Measurements from ENCODE around the gene POMT1.
A peak's percentile ranks its signal among the peaks of the same experiment; 100 is the strongest.

The POMT1 gene

DNA sequence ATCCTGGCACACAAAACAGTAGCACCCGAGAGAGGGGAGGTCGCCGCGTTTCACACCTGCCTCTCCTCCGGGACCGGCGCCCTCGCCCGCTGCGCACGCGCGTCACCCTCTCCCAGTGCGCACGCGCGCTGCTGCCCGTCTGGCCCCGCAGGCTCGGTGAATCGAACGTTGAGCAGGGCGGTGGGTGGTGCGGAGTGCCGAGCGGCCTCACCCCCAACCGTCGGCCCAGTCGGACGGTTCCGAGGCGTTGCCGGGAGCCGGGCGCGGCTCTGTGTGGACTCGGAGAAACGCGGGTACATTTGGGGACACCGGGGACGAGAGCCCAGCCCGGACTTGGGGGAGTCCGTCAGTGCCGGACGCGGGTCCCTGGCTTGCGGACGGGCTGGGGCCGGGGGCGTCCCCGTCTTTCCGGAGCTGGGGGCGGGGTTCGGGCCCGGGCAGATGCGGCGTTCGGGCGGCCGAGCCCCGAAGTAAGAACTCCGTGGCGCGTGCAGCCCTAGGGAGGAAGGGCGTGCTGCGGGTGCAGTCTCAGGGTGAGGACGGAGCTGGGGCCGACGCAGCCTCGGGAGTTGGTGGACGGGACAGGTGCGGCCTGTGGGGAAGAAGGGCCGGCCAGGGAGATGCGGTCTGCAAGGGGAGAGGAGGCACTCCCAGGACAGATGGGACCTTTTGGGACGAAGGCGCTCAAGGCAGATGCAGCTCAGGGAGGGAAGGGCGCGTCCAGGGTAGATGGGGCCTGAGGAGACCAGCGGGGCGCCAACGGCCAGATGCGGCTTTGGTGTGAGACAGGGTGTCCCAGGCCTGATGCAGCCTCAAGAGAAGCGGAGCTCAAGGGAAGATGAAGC, at the start of gene POMT1 (continued):
- TF ChIP-seq, protein P1, sequence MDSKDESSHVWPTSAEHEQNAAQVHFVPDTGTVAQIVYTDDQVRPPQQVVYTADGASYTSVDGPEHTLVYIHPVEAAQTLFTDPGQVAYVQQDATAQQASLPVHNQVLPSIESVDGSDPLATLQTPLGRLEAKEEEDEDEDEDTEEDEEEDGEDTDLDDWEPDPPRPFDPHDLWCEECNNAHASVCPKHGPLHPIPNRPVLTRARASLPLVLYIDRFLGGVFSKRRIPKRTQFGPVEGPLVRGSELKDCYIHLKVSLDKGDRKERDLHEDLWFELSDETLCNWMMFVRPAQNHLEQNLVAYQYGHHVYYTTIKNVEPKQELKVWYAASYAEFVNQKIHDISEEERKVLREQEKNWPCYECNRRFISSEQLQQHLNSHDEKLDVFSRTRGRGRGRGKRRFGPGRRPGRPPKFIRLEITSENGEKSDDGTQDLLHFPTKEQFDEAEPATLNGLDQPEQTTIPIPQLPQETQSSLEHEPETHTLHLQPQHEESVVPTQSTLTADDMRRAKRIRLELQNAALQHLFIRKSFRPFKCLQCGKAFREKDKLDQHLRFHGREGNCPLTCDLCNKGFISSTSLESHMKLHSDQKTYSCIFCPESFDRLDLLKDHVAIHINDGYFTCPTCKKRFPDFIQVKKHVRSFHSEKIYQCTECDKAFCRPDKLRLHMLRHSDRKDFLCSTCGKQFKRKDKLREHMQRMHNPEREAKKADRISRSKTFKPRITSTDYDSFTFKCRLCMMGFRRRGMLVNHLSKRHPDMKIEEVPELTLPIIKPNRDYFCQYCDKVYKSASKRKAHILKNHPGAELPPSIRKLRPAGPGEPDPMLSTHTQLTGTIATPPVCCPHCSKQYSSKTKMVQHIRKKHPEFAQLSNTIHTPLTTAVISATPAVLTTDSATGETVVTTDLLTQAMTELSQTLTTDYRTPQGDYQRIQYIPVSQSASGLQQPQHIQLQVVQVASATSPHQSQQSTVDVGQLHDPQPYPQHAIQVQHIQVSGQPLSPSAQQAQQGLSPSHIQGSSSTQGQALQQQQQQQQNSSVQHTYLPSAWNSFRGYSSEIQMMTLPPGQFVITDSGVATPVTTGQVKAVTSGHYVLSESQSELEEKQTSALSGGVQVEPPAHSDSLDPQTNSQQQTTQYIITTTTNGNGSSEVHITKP (tag by site-specific recombination; IDR thresholded peaks at IDR 0.05) = peak; percentile 71
- TF ChIP-seq, protein P2, sequence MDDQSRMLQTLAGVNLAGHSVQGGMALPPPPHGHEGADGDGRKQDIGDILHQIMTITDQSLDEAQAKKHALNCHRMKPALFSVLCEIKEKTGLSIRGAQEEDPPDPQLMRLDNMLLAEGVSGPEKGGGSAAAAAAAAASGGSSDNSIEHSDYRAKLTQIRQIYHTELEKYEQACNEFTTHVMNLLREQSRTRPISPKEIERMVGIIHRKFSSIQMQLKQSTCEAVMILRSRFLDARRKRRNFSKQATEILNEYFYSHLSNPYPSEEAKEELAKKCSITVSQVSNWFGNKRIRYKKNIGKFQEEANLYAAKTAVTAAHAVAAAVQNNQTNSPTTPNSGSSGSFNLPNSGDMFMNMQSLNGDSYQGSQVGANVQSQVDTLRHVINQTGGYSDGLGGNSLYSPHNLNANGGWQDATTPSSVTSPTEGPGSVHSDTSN (CRISPR knock-in tag; IDR thresholded peaks at IDR 0.05) = peak; percentile 94
- TF ChIP-seq ZSCAN23 (tag by site-specific recombination; IDR thresholded peaks at IDR 0.05) (no peak), ZNF114 (tag by site-specific recombination; IDR thresholded peaks at IDR 0.05) (no peak), ZNF664 (tag by site-specific recombination; IDR thresholded peaks at IDR 0.05) (no peak), ZNF132 (tag by site-specific recombination; IDR thresholded peaks at IDR 0.05; ENCODE audit: borderline replicate concordance) (no peak), ZNF214 (tag by site-specific recombination; IDR thresholded peaks at IDR 0.05; ENCODE audit: borderline replicate concordance) (no peak), ZBTB8A (tag by site-specific recombination; IDR thresholded peaks at IDR 0.05) (peak; percentile 56), SCRT2 (tag by site-specific recombination; IDR thresholded peaks at IDR 0.05) (no peak), BCL11B (tag by site-specific recombination; IDR thresholded peaks at IDR 0.05; ENCODE audit: low read depth) (no peak), ZNF660 (tag by site-specific recombination; IDR thresholded peaks at IDR 0.05) (0 out of 2 replicates have a peak, but pooled peaks have one; percentile 85), ZNF561 (tag by site-specific recombination; IDR thresholded peaks at IDR 0.05; ENCODE audit: borderline replicate concordance) (peak; percentile 89), OVOL3 (tag by site-specific recombination; IDR thresholded peaks at IDR 0.05) (no peak), ZBTB48 (tag by site-specific recombination; IDR thresholded peaks at IDR 0.05) (peak; percentile 61), ZNF76 (tag by site-specific recombination; IDR thresholded peaks at IDR 0.05; ENCODE audit: borderline replicate concordance, low read depth) (peak; percentile 55; the same call in 1 of the 2 replicates), ZBTB17 (tag by site-specific recombination; IDR thresholded peaks at IDR 0.05) (peak; percentile 100), ZNF221 (tag by site-specific recombination; IDR thresholded peaks at IDR 0.05; ENCODE audit: borderline replicate concordance) (no peak)
- TF ChIP-seq, protein P3, sequence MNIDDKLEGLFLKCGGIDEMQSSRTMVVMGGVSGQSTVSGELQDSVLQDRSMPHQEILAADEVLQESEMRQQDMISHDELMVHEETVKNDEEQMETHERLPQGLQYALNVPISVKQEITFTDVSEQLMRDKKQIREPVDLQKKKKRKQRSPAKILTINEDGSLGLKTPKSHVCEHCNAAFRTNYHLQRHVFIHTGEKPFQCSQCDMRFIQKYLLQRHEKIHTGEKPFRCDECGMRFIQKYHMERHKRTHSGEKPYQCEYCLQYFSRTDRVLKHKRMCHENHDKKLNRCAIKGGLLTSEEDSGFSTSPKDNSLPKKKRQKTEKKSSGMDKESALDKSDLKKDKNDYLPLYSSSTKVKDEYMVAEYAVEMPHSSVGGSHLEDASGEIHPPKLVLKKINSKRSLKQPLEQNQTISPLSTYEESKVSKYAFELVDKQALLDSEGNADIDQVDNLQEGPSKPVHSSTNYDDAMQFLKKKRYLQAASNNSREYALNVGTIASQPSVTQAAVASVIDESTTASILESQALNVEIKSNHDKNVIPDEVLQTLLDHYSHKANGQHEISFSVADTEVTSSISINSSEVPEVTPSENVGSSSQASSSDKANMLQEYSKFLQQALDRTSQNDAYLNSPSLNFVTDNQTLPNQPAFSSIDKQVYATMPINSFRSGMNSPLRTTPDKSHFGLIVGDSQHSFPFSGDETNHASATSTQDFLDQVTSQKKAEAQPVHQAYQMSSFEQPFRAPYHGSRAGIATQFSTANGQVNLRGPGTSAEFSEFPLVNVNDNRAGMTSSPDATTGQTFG (tag by site-specific recombination; IDR thresholded peaks at IDR 0.05; ENCODE audit: borderline replicate concordance) = no peak
- TF ChIP-seq, protein P4, sequence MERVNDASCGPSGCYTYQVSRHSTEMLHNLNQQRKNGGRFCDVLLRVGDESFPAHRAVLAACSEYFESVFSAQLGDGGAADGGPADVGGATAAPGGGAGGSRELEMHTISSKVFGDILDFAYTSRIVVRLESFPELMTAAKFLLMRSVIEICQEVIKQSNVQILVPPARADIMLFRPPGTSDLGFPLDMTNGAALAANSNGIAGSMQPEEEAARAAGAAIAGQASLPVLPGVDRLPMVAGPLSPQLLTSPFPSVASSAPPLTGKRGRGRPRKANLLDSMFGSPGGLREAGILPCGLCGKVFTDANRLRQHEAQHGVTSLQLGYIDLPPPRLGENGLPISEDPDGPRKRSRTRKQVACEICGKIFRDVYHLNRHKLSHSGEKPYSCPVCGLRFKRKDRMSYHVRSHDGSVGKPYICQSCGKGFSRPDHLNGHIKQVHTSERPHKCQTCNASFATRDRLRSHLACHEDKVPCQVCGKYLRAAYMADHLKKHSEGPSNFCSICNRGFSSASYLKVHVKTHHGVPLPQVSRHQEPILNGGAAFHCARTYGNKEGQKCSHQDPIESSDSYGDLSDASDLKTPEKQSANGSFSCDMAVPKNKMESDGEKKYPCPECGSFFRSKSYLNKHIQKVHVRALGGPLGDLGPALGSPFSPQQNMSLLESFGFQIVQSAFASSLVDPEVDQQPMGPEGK (tag by site-specific recombination; IDR thresholded peaks at IDR 0.05) = peak; percentile 80
- TF ChIP-seq, protein P5, sequence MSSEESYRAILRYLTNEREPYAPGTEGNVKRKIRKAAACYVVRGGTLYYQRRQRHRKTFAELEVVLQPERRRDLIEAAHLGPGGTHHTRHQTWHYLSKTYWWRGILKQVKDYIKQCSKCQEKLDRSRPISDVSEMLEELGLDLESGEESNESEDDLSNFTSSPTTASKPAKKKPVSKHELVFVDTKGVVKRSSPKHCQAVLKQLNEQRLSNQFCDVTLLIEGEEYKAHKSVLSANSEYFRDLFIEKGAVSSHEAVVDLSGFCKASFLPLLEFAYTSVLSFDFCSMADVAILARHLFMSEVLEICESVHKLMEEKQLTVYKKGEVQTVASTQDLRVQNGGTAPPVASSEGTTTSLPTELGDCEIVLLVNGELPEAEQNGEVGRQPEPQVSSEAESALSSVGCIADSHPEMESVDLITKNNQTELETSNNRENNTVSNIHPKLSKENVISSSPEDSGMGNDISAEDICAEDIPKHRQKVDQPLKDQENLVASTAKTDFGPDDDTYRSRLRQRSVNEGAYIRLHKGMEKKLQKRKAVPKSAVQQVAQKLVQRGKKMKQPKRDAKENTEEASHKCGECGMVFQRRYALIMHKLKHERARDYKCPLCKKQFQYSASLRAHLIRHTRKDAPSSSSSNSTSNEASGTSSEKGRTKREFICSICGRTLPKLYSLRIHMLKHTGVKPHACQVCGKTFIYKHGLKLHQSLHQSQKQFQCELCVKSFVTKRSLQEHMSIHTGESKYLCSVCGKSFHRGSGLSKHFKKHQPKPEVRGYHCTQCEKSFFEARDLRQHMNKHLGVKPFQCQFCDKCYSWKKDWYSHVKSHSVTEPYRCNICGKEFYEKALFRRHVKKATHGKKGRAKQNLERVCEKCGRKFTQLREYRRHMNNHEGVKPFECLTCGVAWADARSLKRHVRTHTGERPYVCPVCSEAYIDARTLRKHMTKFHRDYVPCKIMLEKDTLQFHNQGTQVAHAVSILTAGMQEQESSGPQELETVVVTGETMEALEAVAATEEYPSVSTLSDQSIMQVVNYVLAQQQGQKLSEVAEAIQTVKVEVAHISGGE (tag by site-specific recombination; conservative IDR thresholded peaks at IDR 0.05; ENCODE audit: low read depth) = peak; percentile 32; the same call in 1 of the 2 replicates
- TF ChIP-seq, protein P6, sequence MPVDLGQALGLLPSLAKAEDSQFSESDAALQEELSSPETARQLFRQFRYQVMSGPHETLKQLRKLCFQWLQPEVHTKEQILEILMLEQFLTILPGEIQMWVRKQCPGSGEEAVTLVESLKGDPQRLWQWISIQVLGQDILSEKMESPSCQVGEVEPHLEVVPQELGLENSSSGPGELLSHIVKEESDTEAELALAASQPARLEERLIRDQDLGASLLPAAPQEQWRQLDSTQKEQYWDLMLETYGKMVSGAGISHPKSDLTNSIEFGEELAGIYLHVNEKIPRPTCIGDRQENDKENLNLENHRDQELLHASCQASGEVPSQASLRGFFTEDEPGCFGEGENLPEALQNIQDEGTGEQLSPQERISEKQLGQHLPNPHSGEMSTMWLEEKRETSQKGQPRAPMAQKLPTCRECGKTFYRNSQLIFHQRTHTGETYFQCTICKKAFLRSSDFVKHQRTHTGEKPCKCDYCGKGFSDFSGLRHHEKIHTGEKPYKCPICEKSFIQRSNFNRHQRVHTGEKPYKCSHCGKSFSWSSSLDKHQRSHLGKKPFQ (tag by site-specific recombination; IDR thresholded peaks at IDR 0.05) = 0 out of 2 replicates have a peak, but pooled peaks have one; percentile 29
- TF ChIP-seq, protein P7, sequence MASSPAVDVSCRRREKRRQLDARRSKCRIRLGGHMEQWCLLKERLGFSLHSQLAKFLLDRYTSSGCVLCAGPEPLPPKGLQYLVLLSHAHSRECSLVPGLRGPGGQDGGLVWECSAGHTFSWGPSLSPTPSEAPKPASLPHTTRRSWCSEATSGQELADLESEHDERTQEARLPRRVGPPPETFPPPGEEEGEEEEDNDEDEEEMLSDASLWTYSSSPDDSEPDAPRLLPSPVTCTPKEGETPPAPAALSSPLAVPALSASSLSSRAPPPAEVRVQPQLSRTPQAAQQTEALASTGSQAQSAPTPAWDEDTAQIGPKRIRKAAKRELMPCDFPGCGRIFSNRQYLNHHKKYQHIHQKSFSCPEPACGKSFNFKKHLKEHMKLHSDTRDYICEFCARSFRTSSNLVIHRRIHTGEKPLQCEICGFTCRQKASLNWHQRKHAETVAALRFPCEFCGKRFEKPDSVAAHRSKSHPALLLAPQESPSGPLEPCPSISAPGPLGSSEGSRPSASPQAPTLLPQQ (tag by site-specific recombination; IDR thresholded peaks at IDR 0.05) = peak; percentile 78
